ENCODE measurements around the gene ZBTB47. TPM values are rescaled to one million over a fixed set of nuclear protein-coding genes. Genes with fewer than 3 reads are reported as not detected.

Gene ZBTB47
- polyA plus RNA-seq, 1 donor from 2014 or later: 4.8 TPM

DNA sequence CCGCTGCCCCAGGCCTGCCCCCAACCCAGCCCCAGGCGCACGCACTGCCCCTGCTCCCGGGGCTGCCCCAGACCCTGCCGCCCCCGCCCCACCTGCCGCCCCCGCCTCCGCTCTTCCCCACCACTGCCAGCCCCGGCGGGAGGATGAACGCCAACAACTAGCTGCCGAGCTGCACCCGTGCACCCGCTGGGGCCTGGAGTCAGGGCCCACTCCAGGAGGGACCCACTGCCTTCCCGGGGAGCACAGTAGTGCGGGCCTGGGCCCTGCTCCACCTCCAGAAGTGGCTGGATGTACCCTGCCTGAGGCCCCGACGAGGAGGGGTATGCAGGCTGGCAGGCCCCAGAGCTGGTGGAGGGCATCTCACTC lies 10.9 kb downstream of the ZBTB47 start:
- H3K4me3 ChIP-seq (ENCODE audit: low read length): no peak overlapping the region
- H3K9ac ChIP-seq (ENCODE audit: low read length): no peak overlapping the region
- no peaks in the 10 kb centered on the region for H3K79me2 ChIP-seq (replicated peaks; ENCODE audit: insufficient read depth, low read length)
- H4K20me1 ChIP-seq (ENCODE audit: insufficient read depth): no peaks in the 10 kb centered on the region
- H3F3A ChIP-seq (ENCODE audit: insufficient read depth, low read length, poor library complexity, severe bottlenecking): no peaks in the 10 kb centered on the region
- H3K27ac ChIP-seq (ENCODE audit: low read length): no peak overlapping the region
- no peak overlapping the region for H2AFZ ChIP-seq (ENCODE audit: low read depth, low read length)
- H3K9me3 ChIP-seq (ENCODE audit: low read length): no peaks in the 10 kb centered on the region
- no peak for TF ChIP-seq EZH2 (IDR thresholded peaks at IDR 0.05; ENCODE audit: borderline replicate concordance, insufficient read depth, low read length, poor library complexity, severe bottlenecking)
- TF ChIP-seq RAD21 (conservative IDR thresholded peaks at IDR 0.05): no peak
- TF ChIP-seq EP300 (conservative IDR thresholded peaks at IDR 0.05; ENCODE audit: poor library complexity, severe bottlenecking): no peak
- TF ChIP-seq MXI1 (conservative IDR thresholded peaks at IDR 0.05; ENCODE audit: poor library complexity, severe bottlenecking): no peak
- TF ChIP-seq, protein P1, sequence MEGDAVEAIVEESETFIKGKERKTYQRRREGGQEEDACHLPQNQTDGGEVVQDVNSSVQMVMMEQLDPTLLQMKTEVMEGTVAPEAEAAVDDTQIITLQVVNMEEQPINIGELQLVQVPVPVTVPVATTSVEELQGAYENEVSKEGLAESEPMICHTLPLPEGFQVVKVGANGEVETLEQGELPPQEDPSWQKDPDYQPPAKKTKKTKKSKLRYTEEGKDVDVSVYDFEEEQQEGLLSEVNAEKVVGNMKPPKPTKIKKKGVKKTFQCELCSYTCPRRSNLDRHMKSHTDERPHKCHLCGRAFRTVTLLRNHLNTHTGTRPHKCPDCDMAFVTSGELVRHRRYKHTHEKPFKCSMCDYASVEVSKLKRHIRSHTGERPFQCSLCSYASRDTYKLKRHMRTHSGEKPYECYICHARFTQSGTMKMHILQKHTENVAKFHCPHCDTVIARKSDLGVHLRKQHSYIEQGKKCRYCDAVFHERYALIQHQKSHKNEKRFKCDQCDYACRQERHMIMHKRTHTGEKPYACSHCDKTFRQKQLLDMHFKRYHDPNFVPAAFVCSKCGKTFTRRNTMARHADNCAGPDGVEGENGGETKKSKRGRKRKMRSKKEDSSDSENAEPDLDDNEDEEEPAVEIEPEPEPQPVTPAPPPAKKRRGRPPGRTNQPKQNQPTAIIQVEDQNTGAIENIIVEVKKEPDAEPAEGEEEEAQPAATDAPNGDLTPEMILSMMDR (IDR thresholded peaks at IDR 0.05; ENCODE audit: poor library complexity, severe bottlenecking): no peak
- no peak for TF ChIP-seq SMC3 (conservative IDR thresholded peaks at IDR 0.05; ENCODE audit: poor library complexity)
- H3K36me3 ChIP-seq (ENCODE audit: insufficient read depth, low read length): no peaks in the 10 kb centered on the region
- no peaks in the 10 kb centered on the region for H3K9me2 ChIP-seq (ENCODE audit: insufficient read depth, low read length)
- H3K27me3 ChIP-seq (ENCODE audit: insufficient read depth, low read depth, low read length): no peaks in the 10 kb centered on the region
- H3K4me2 ChIP-seq (ENCODE audit: low read length): no peak overlapping the region

DNA sequence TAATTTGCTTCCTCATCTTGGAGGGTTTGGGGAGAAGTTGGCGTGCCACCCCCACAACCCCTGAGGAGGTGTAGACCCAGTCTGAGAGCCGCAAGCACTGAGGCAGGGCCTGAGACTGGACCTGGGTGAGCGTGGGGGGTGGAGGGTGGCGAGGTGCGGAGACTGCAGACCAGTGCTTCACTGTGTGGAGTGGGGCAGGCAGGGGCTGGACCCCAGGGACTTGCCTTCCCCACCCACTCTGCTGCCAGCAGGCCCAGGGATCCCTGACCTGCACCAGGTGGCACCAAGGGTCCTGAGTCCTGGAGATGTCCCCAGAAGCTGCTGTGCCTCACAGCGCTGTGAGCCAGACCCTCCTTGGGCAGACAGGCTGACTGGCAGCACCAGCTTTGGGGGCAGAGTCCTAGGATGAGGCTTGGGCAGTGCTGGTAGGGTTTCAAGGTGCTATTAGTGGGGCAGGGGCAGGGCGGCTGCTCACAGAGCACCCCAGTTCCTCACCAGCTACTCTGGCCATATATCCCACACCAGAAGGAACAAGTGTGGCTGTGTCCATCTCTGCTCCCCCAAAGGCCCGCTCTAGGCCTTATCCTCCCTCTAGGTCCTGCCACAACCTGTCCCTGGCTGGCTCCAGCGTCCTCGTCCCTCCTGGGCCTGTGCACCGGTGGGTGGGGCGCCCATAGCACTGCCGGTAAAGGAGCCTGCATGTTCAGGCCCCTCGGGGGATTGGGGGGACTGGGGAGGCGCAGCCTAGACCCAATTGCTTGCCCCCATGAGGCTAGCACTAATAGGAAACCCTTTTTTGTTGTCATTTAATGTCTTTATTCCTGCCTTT lies 11.8 kb downstream of the ZBTB47 start:
- H3K36me3 ChIP-seq (ENCODE audit: insufficient read depth, low read length): no peaks in the 10 kb centered on the region
- H4K20me1 ChIP-seq (ENCODE audit: insufficient read depth): no peaks in the 10 kb centered on the region
- H3K9me3 ChIP-seq (ENCODE audit: low read length): no peaks in the 10 kb centered on the region
- H3K9me2 ChIP-seq (ENCODE audit: insufficient read depth, low read length): no peaks in the 10 kb centered on the region
- H3K27me3 ChIP-seq (ENCODE audit: insufficient read depth, low read depth, low read length): no peaks in the 10 kb centered on the region
- H3K4me2 ChIP-seq (ENCODE audit: low read length): no peak overlapping the region
- no peaks in the 10 kb centered on the region for H3K79me2 ChIP-seq (replicated peaks; ENCODE audit: insufficient read depth, low read length)
- no peaks in the 10 kb centered on the region for H3F3A ChIP-seq (ENCODE audit: insufficient read depth, low read length, poor library complexity, severe bottlenecking)
- no peak overlapping the region for H3K27ac ChIP-seq (ENCODE audit: low read length)
- no peak overlapping the region for H2AFZ ChIP-seq (ENCODE audit: low read depth, low read length)
- TF ChIP-seq, protein P1 (IDR thresholded peaks at IDR 0.05; ENCODE audit: poor library complexity, severe bottlenecking): no peak
- TF ChIP-seq RAD21 (conservative IDR thresholded peaks at IDR 0.05) (no peak), MXI1 (conservative IDR thresholded peaks at IDR 0.05; ENCODE audit: poor library complexity, severe bottlenecking) (no peak), SMC3 (conservative IDR thresholded peaks at IDR 0.05; ENCODE audit: poor library complexity) (no peak), EP300 (conservative IDR thresholded peaks at IDR 0.05; ENCODE audit: poor library complexity, severe bottlenecking) (no peak), EZH2 (IDR thresholded peaks at IDR 0.05; ENCODE audit: borderline replicate concordance, insufficient read depth, low read length, poor library complexity, severe bottlenecking) (no peak), POLR2AphosphoS5 (IDR thresholded peaks at IDR 0.05) (no peak)
- TF ChIP-seq, protein P2, sequence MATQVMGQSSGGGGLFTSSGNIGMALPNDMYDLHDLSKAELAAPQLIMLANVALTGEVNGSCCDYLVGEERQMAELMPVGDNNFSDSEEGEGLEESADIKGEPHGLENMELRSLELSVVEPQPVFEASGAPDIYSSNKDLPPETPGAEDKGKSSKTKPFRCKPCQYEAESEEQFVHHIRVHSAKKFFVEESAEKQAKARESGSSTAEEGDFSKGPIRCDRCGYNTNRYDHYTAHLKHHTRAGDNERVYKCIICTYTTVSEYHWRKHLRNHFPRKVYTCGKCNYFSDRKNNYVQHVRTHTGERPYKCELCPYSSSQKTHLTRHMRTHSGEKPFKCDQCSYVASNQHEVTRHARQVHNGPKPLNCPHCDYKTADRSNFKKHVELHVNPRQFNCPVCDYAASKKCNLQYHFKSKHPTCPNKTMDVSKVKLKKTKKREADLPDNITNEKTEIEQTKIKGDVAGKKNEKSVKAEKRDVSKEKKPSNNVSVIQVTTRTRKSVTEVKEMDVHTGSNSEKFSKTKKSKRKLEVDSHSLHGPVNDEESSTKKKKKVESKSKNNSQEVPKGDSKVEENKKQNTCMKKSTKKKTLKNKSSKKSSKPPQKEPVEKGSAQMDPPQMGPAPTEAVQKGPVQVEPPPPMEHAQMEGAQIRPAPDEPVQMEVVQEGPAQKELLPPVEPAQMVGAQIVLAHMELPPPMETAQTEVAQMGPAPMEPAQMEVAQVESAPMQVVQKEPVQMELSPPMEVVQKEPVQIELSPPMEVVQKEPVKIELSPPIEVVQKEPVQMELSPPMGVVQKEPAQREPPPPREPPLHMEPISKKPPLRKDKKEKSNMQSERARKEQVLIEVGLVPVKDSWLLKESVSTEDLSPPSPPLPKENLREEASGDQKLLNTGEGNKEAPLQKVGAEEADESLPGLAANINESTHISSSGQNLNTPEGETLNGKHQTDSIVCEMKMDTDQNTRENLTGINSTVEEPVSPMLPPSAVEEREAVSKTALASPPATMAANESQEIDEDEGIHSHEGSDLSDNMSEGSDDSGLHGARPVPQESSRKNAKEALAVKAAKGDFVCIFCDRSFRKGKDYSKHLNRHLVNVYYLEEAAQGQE (IDR thresholded peaks at IDR 0.05; ENCODE audit: borderline replicate concordance): no peak
- no peak overlapping the region for H3K4me3 ChIP-seq (ENCODE audit: low read length)
- no peak overlapping the region for H3K9ac ChIP-seq (ENCODE audit: low read length)
